Measurements from ENCODE around the gene RPS14.
A peak's percentile ranks its signal among the peaks of the same experiment; 100 is the strongest.

The RPS14 gene

GRCh38 chr5:150443242-150444075 lies 6.1 kb downstream of the RPS14 start:
- H3K27ac ChIP-seq (ENCODE audit: low read depth, low read length, severe bottlenecking) = no peak overlapping the region
- 96 to 97% methylated on average over 11 to 13 of the region's 15 CpGs for WGBS, 2 experiments (ENCODE audit: insufficient coverage in 2 of 2)
- no peak overlapping the region for H3K4me3 ChIP-seq (ENCODE audit: extremely low read depth, insufficient read depth, low read length, poor library complexity, severe bottlenecking)
- peaks cover 25% of the 10 kb centered on the region for H3K4me1 ChIP-seq (ENCODE audit: control insufficient read depth, insufficient read depth, low read length, poor library complexity, severe bottlenecking)
- no peaks in the 10 kb centered on the region for H3K9me3 ChIP-seq (ENCODE audit: control insufficient read depth, low read length)
- peaks cover 58% of the 10 kb centered on the region for H3K36me3 ChIP-seq (ENCODE audit: control insufficient read depth, insufficient read depth, low read length)

- no peak overlapping the region for H3K4me3 ChIP-seq (ENCODE audit: extremely low read depth, insufficient read depth, low read length, poor library complexity, severe bottlenecking)
- peaks cover 50% of the 10 kb centered on the region for H3K36me3 ChIP-seq (ENCODE audit: control insufficient read depth, insufficient read depth, low read length)
- H3K4me1 ChIP-seq (ENCODE audit: control insufficient read depth, insufficient read depth, low read length, poor library complexity, severe bottlenecking) = peaks cover 22% of the 10 kb centered on the region
Measured at GRCh38 chr5:150442699-150443080, 6.8 kb downstream of the RPS14 start.

GRCh38 chr5:150441813-150442698 lies 7.5 kb downstream of the RPS14 start:
- Histone ChIP-seq H3K27ac (ENCODE audit: low read depth, low read length, severe bottlenecking) (peak overlapping the region; percentile 37), H3K9me3 (ENCODE audit: control insufficient read depth, low read length) (no peaks in the 10 kb centered on the region), H3K4me3 (ENCODE audit: extremely low read depth, insufficient read depth, low read length, poor library complexity, severe bottlenecking) (no peak overlapping the region), H3K4me1 (ENCODE audit: control insufficient read depth, insufficient read depth, low read length, poor library complexity, severe bottlenecking) (peaks cover 16% of the 10 kb centered on the region), H3K36me3 (ENCODE audit: control insufficient read depth, insufficient read depth, low read length) (peaks cover 44% of the 10 kb centered on the region)
- 62 to 66% methylated on average over 16 of the region's 18 CpGs for WGBS, 2 experiments (ENCODE audit: insufficient coverage in 2 of 2)

More at GRCh38 chr5:150442699-150443080, 6.8 kb downstream of the RPS14 start:
- 93 to 98% methylated on average over 5 to 6 of the region's 6 CpGs for WGBS, 2 experiments (ENCODE audit: insufficient coverage in 2 of 2)
- peak overlapping the region; percentile 16 for H3K27ac ChIP-seq (ENCODE audit: low read depth, low read length, severe bottlenecking)
- no peaks in the 10 kb centered on the region for H3K9me3 ChIP-seq (ENCODE audit: control insufficient read depth, low read length)

GRCh38 chr5:150440948-150441812 lies 8.4 kb downstream of the RPS14 start:
- WGBS, 2 experiments (ENCODE audit: insufficient coverage in 2 of 2) = 80 to 85% methylated on average over 11 to 12 of the region's 12 CpGs
- Histone ChIP-seq H3K9me3 (ENCODE audit: control insufficient read depth, low read length) (no peaks in the 10 kb centered on the region), H3K4me3 (ENCODE audit: extremely low read depth, insufficient read depth, low read length, poor library complexity, severe bottlenecking) (no peak overlapping the region), H3K36me3 (ENCODE audit: control insufficient read depth, insufficient read depth, low read length) (peaks cover 35% of the 10 kb centered on the region), H3K4me1 (ENCODE audit: control insufficient read depth, insufficient read depth, low read length, poor library complexity, severe bottlenecking) (peaks cover 8% of the 10 kb centered on the region), H3K27ac (ENCODE audit: low read depth, low read length, severe bottlenecking) (peak overlapping the region; percentile 37)

GRCh38 chr5:150438873-150439546 lies 10.5 kb downstream of the RPS14 start:
- Histone ChIP-seq H3K4me3 (ENCODE audit: extremely low read depth, insufficient read depth, low read length, poor library complexity, severe bottlenecking) (no peak overlapping the region), H3K9me3 (ENCODE audit: control insufficient read depth, low read length) (no peaks in the 10 kb centered on the region), H3K36me3 (ENCODE audit: control insufficient read depth, insufficient read depth, low read length) (peaks cover 13% of the 10 kb centered on the region), H3K4me1 (ENCODE audit: control insufficient read depth, insufficient read depth, low read length, poor library complexity, severe bottlenecking) (peaks cover 6% of the 10 kb centered on the region), H3K27ac (ENCODE audit: low read depth, low read length, severe bottlenecking) (no peak overlapping the region)
- 49 to 51% methylated on average over 4 of the region's 4 CpGs for WGBS, 2 experiments (ENCODE audit: insufficient coverage in 2 of 2)

- Histone ChIP-seq H3K27ac (ENCODE audit: low read depth, low read length, severe bottlenecking) (no peak overlapping the region), H3K4me3 (ENCODE audit: extremely low read depth, insufficient read depth, low read length, poor library complexity, severe bottlenecking) (no peak overlapping the region), H3K9me3 (ENCODE audit: control insufficient read depth, low read length) (no peaks in the 10 kb centered on the region), H3K36me3 (ENCODE audit: control insufficient read depth, insufficient read depth, low read length) (no peaks in the 10 kb centered on the region), H3K4me1 (ENCODE audit: control insufficient read depth, insufficient read depth, low read length, poor library complexity, severe bottlenecking) (peaks cover 2% of the 10 kb centered on the region)
- WGBS, 2 experiments (ENCODE audit: insufficient coverage in 2 of 2) = 1 to 4% methylated on average over 4 to 7 of the region's 13 CpGs
Measured at GRCh38 chr5:150436141-150436680, 13.3 kb downstream of the RPS14 start.

GRCh38 chr5:150434464-150434863 lies 15.1 kb downstream of the RPS14 start:
- 57 to 66% methylated on average over 3 to 6 of the region's 6 CpGs for WGBS, 2 experiments (ENCODE audit: insufficient coverage in 2 of 2)
- Histone ChIP-seq H3K4me3 (ENCODE audit: extremely low read depth, insufficient read depth, low read length, poor library complexity, severe bottlenecking) (no peak overlapping the region), H3K9me3 (ENCODE audit: control insufficient read depth, low read length) (no peaks in the 10 kb centered on the region), H3K27ac (ENCODE audit: low read depth, low read length, severe bottlenecking) (peak overlapping the region; percentile 10), H3K4me1 (ENCODE audit: control insufficient read depth, insufficient read depth, low read length, poor library complexity, severe bottlenecking) (peaks cover 2% of the 10 kb centered on the region), H3K36me3 (ENCODE audit: control insufficient read depth, insufficient read depth, low read length) (no peaks in the 10 kb centered on the region)

GRCh38 chr5:150431574-150431973 lies 18.0 kb downstream of the RPS14 start:
- H3K9me3 ChIP-seq (ENCODE audit: control insufficient read depth, low read length) = no peaks in the 10 kb centered on the region
- WGBS, 2 experiments (ENCODE audit: insufficient coverage in 2 of 2) = 43 to 57% methylated on average over 1 to 2 of the region's 4 CpGs
- H3K4me3 ChIP-seq (ENCODE audit: extremely low read depth, insufficient read depth, low read length, poor library complexity, severe bottlenecking) = no peak overlapping the region
- no peak overlapping the region for H3K27ac ChIP-seq (ENCODE audit: low read depth, low read length, severe bottlenecking)
- peaks cover 2% of the 10 kb centered on the region for H3K4me1 ChIP-seq (ENCODE audit: control insufficient read depth, insufficient read depth, low read length, poor library complexity, severe bottlenecking)
- no peaks in the 10 kb centered on the region for H3K36me3 ChIP-seq (ENCODE audit: control insufficient read depth, insufficient read depth, low read length)

- Histone ChIP-seq H3K4me3 (ENCODE audit: extremely low read depth, insufficient read depth, low read length, poor library complexity, severe bottlenecking) (no peak overlapping the region), H3K27ac (ENCODE audit: low read depth, low read length, severe bottlenecking) (no peak overlapping the region), H3K36me3 (ENCODE audit: control insufficient read depth, insufficient read depth, low read length) (no peaks in the 10 kb centered on the region), H3K4me1 (ENCODE audit: control insufficient read depth, insufficient read depth, low read length, poor library complexity, severe bottlenecking) (peaks cover 2% of the 10 kb centered on the region), H3K9me3 (ENCODE audit: control insufficient read depth, low read length) (no peaks in the 10 kb centered on the region)
- 89 to 94% methylated on average over 17 to 18 of the region's 18 CpGs for WGBS, 2 experiments (ENCODE audit: insufficient coverage in 2 of 2)
Measured at GRCh38 chr5:150431048-150431447, 18.5 kb downstream of the RPS14 start.
